Measurements from ENCODE around the gene RAD51B. TPM values are rescaled to one million over a fixed set of nuclear protein-coding genes. Genes with fewer than 3 reads are reported as not detected.
A peak's percentile ranks its signal among the peaks of the same experiment; 100 is the strongest.

Gene RAD51B
- total and polyA plus RNA-seq, 7 donors = 2.4 to 24.4 (median 7.1) TPM

DNA sequence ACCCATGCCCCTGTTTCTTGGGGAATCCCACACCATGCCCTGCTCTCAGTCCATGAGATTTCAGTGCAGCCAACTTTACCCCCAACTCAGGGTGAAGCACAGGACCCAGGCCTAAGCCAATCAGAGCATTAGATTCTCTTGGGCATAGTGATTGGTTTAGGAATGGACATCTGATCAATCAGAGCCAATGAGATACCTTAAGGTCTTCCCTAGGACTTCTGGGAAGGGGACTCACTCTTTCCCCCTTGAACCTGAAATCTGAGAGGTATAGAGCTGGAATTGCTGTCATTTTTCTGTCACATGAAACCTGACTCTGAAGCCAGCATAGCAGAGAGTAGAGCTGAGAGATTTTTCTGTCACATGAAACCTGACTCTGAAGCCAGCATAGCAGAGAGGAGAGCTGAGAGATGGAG is 846.2 kb downstream of the RAD51B start:
- intact Hi-C loops (cut with DNase I) = loop anchor here (5.0 to 10.0 kb wide), 4 partner anchors 73 to 721 kb away; no protein-coding TSS in a partner anchor
- no peak for TF ChIP-seq CTCF (IDR thresholded peaks at IDR 0.05)
- TF ChIP-seq POLR2A (IDR thresholded peaks at IDR 0.05) = no peak
- no peak for TF ChIP-seq POLR2AphosphoS5 (IDR thresholded peaks at IDR 0.05)
- TF ChIP-seq EP300 (IDR thresholded peaks at IDR 0.05) = no peak
- H3K27ac ChIP-seq = peak overlapping the region; percentile 70 to 88 (median 81)
- no peaks in the 10 kb centered on the region for H3K27me3 ChIP-seq
- no peaks in the 10 kb centered on the region for H3K36me3 ChIP-seq
- H3K4me1 ChIP-seq = peaks cover 0 to 92% (median 81%) of the 10 kb centered on the region in 4 donors
- no peak for DNase-seq
- no peaks in the 10 kb centered on the region for H3K9me3 ChIP-seq
- H3K4me3 ChIP-seq = no peak overlapping the region

DNA sequence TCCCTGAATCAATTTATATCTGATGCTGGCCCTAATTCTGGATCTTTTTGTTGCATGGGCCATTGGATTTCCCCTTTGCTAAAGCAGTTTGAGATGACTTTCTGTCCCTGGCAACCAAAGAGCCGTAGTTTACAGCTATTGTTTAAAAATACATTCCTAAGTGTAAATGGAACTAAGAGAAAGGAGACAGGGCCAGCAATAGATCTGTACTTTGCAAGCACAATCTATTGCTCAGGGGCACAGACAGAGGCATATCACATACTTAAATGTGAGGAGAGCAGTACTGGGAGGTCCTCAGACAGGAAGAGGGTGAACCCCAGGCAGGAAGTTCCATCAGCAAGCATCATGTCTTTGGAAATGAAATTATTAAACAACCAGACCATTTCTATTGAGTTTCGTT is 846.7 kb downstream of the RAD51B start:
- DNase-seq = no peak
- intact Hi-C loops (cut with DNase I) = loop anchor here (5.0 to 10.0 kb wide), 4 partner anchors 74 to 721 kb away; no protein-coding TSS in a partner anchor
- peaks cover 0 to 96% (median 85%) of the 10 kb centered on the region in 4 donors for H3K4me1 ChIP-seq

GRCh38 chr14:68666899-68667298 is 847.3 kb downstream of the RAD51B start:
- no peak for DNase-seq
- 94% methylated on average over 5 of the region's 5 CpGs for WGBS, 2 donors
- Histone ChIP-seq H3K9me3 (no peaks in the 10 kb centered on the region), H3K27me3 (no peaks in the 10 kb centered on the region), H3K27ac (peak overlapping the region; percentile 70 to 88 (median 81)), H3K4me3 (no peak overlapping the region), H3K36me3 (no peaks in the 10 kb centered on the region), H3K4me1 (peaks cover 0 to 99% (median 90%) of the 10 kb centered on the region in 4 donors)
- intact Hi-C loops (cut with DNase I) = loop anchor here (5.0 to 10.0 kb wide), 4 partner anchors 75 to 722 kb away; no protein-coding TSS in a partner anchor
- no peak for TF ChIP-seq EP300 (IDR thresholded peaks at IDR 0.05)
- TF ChIP-seq POLR2A (IDR thresholded peaks at IDR 0.05) = no peak
- TF ChIP-seq POLR2AphosphoS5 (IDR thresholded peaks at IDR 0.05) = no peak
- no peak for TF ChIP-seq CTCF (IDR thresholded peaks at IDR 0.05)

More for the DNA sequence above, 846.7 kb downstream of the RAD51B start:
- no peaks in the 10 kb centered on the region for H3K36me3 ChIP-seq
- peak overlapping the region; percentile 70 to 88 (median 81) for H3K27ac ChIP-seq
- no peaks in the 10 kb centered on the region for H3K9me3 ChIP-seq
- TF ChIP-seq EP300 (IDR thresholded peaks at IDR 0.05) (no peak), POLR2AphosphoS5 (IDR thresholded peaks at IDR 0.05) (no peak), CTCF (IDR thresholded peaks at IDR 0.05) (no peak)
- H3K4me3 ChIP-seq = no peak overlapping the region
- H3K27me3 ChIP-seq = no peaks in the 10 kb centered on the region
- WGBS, 2 donors = 64 to 83% methylated on average over 2 of the region's 2 CpGs

DNA sequence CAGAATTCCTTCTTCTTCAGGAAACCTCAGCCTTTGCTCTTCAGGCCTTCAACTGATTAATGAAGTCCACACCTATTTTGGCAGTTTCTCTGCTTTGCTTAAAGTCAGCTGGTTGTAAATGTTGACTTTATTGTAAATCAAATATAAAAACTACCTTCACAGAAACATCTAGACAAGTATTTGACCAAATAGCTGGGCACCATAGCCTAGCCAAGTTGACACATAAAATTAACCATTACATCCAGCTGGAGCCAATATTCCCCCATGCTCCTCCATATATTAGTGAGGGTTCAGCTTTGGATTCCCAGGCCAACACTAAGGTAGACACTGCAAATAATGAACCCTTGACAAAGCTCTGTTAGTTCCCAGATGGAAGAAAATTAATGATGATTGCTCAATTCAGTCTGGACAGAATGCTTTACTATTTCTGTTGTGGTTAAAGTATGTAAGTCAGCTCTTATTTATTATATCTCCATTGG is 847.8 kb downstream of the RAD51B start:
- Histone ChIP-seq H3K4me1 (peaks cover 0 to 100% (median 93%) of the 10 kb centered on the region in 4 donors), H3K27ac (peak overlapping the region; percentile 70 to 88 (median 81)), H3K9me3 (no peaks in the 10 kb centered on the region), H3K36me3 (no peaks in the 10 kb centered on the region), H3K27me3 (no peaks in the 10 kb centered on the region), H3K4me3 (no peak overlapping the region)
- DNase-seq = peak; percentile 53
- intact Hi-C loops (cut with DNase I) = loop anchor here (5.0 to 10.0 kb wide), 4 partner anchors 75 to 723 kb away; no protein-coding TSS in a partner anchor
- TF ChIP-seq POLR2A (IDR thresholded peaks at IDR 0.05) = no peak
- TF ChIP-seq EP300 (IDR thresholded peaks at IDR 0.05) = peak in 3 of 4 donors; percentile 5 to 42 (median 5)
- no peak for TF ChIP-seq CTCF (IDR thresholded peaks at IDR 0.05)
- peak; percentile 56 to 78 (median 66) for TF ChIP-seq POLR2AphosphoS5 (IDR thresholded peaks at IDR 0.05)
